ENCODE data around the gene ZBED3. TPM values are rescaled to one million over a fixed set of nuclear protein-coding genes. Genes with fewer than 3 reads are reported as not detected.

ZBED3 gene
- total RNA-seq, 1 experiment from 2014 or later, result 1.3 TPM

DNA sequence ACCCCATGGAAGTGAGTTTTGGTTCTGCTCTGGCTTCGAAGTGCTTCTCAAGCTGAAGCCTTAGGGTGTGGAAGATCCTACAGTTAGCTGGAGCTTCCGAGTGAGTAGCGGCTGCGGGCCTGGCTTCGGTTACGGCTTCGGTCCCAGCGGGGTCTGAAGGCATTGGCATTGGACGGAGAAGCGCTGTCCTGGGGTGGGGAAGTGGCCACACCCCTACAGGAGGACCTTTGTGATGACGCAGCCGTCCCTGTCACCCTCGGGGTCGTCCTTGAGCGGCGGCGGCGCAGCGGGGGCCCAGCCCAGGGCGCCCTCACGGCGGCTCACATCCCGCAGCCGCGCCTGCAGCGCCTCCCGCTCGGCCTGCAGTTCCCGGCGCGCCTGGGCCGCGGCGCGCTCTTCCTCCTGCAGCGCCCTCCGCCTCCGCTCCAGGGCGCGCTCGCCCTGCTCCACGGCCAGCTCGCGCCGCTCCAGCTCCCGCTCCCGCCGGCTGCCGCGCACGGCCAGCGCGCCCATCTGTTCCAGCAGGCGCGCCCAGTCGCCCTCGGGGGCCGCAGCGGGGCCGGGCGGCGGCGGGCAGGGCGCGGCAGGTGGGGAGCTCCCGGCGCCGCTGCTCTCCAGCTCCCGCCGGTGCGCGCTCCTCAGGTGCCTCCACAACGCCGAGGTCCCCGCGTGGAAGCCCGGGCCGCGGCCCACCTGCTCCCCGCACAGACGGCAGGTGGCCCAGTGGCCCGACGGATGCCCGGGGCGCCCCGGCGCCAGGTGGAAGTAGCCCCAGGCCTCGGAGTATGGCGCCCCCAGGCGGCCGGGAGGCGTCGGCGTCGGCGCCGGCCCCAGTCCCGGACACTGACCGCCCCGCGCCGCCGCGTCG is 9.9 kb downstream of the ZBED3 start:
- ATAC-seq, result no peak
- POLR2A ChIA-PET (ENCODE audit: unreplicated experiment), result no interaction called here

DNA sequence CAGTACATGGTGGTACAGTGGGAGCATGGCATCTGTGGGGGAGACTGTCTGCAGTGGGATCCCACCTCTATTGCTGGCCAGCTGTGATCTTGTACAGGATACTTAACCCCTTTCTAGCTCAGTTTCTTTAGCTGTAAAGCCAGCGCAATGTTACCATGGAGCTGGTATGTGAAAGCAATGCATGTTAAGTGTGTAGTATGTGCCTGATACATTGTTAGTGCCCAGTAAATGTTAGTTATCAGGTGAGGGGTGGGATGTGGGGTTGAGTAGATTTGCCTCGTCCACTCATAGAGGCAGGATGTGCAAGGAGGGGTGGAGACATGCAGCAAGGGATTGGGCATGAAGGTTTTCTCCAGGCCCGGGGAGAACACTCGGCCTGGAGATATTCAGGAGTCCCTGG is 12.3 kb downstream of the ZBED3 start:
- CTCF ChIA-PET, result no interaction called here
- Histone ChIP-seq H3K79me2 (ENCODE audit: low read length) (no peaks in the 10 kb centered on the region), H3K27me3 (ENCODE audit: low read length) (no peaks in the 10 kb centered on the region), H3K9me2 (replicated peaks; ENCODE audit: low read length) (no peaks in the 10 kb centered on the region), H2AFZ (ENCODE audit: low read length) (no peak overlapping the region), H3K36me3 (ENCODE audit: low read depth, low read length) (no peaks in the 10 kb centered on the region), H3K4me1 (ENCODE audit: insufficient read depth, low read length) (no peaks in the 10 kb centered on the region), H3F3A (ENCODE audit: low read length, unreplicated experiment) (no peaks in the 10 kb centered on the region), H4K20me1 (ENCODE audit: low read length) (no peaks in the 10 kb centered on the region), H3K4me2 (ENCODE audit: low read length) (no peak overlapping the region), H3K27ac (ENCODE audit: low read length) (no peak overlapping the region), H3K9me3 (ENCODE audit: low read length) (no peaks in the 10 kb centered on the region), H3K9ac (ENCODE audit: low read length) (no peak overlapping the region), H3K4me3 (ENCODE audit: low read length) (no peak overlapping the region)
- intact Hi-C loops (cut with micrococcal nuclease), result no loop called here
- POLR2A ChIA-PET (ENCODE audit: unreplicated experiment), result no interaction called here
- DNase-seq, result no peak
- no TSS peak for BruUV-seq (replicated peaks)
- no peak for ATAC-seq
- TF ChIP-seq, protein P1, sequence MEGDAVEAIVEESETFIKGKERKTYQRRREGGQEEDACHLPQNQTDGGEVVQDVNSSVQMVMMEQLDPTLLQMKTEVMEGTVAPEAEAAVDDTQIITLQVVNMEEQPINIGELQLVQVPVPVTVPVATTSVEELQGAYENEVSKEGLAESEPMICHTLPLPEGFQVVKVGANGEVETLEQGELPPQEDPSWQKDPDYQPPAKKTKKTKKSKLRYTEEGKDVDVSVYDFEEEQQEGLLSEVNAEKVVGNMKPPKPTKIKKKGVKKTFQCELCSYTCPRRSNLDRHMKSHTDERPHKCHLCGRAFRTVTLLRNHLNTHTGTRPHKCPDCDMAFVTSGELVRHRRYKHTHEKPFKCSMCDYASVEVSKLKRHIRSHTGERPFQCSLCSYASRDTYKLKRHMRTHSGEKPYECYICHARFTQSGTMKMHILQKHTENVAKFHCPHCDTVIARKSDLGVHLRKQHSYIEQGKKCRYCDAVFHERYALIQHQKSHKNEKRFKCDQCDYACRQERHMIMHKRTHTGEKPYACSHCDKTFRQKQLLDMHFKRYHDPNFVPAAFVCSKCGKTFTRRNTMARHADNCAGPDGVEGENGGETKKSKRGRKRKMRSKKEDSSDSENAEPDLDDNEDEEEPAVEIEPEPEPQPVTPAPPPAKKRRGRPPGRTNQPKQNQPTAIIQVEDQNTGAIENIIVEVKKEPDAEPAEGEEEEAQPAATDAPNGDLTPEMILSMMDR (conservative IDR thresholded peaks at IDR 0.05; ENCODE audit: low read depth, low read length), result no peak
- no peak for TF ChIP-seq EZH2 (IDR thresholded peaks at IDR 0.05; ENCODE audit: low read length, unreplicated experiment)
- TF ChIP-seq EZH2phosphoT487 (IDR thresholded peaks at IDR 0.05; ENCODE audit: borderline replicate concordance, low read length), result no peak

More for the DNA sequence above, 9.9 kb downstream of the ZBED3 start:
- Histone ChIP-seq H3K4me2 (ENCODE audit: low read length) (no peak overlapping the region), H4K20me1 (ENCODE audit: low read length) (no peaks in the 10 kb centered on the region), H3K9me3 (ENCODE audit: low read length) (no peaks in the 10 kb centered on the region), H3K27ac (ENCODE audit: low read length) (no peak overlapping the region), H3K36me3 (ENCODE audit: low read depth, low read length) (no peaks in the 10 kb centered on the region), H3K9me2 (replicated peaks; ENCODE audit: low read length) (no peaks in the 10 kb centered on the region), H3K4me1 (ENCODE audit: insufficient read depth, low read length) (no peaks in the 10 kb centered on the region), H3K27me3 (ENCODE audit: low read length) (no peaks in the 10 kb centered on the region), H3K79me2 (ENCODE audit: low read length) (no peaks in the 10 kb centered on the region), H3K4me3 (ENCODE audit: low read length) (no peak overlapping the region), H3K9ac (ENCODE audit: low read length) (no peak overlapping the region), H2AFZ (ENCODE audit: low read length) (no peak overlapping the region), H3F3A (ENCODE audit: low read length, unreplicated experiment) (no peaks in the 10 kb centered on the region)
- DNase-seq, result no peak
- CTCF ChIA-PET, result no interaction called here
- no TSS peak for BruUV-seq (replicated peaks)
- no peak for TF ChIP-seq EZH2 (IDR thresholded peaks at IDR 0.05; ENCODE audit: low read length, unreplicated experiment)
- intact Hi-C loops (cut with micrococcal nuclease), result no loop called here

DNA sequence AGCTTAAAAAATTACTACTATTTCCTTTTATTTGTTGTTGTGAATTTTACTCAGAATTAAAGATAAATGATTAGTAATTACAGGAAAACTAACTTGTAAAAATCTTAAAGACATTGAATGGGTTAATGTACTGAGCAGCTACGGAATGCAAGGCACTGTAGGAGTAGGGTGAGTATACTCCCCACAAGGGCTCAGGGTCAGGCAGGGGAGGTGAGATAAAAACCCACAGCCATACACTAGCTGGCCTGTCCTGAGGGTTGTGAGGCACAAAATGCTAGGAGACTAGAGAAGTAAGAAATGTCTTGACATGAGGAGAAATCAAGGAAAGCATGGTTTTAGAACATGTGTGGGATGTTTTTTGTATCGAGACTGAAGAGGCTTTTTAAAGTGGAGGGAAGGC is 13.4 kb downstream of the ZBED3 start:
- DNase-seq, result no peak

More for the DNA sequence above, 13.4 kb downstream of the ZBED3 start:
- ChIA-PET POLR2A (ENCODE audit: unreplicated experiment) (no interaction called here), CTCF (no interaction called here)
- ATAC-seq, result no peak
- Histone ChIP-seq H3K79me2 (ENCODE audit: low read length) (no peaks in the 10 kb centered on the region), H2AFZ (ENCODE audit: low read length) (no peak overlapping the region), H3F3A (ENCODE audit: low read length, unreplicated experiment) (no peaks in the 10 kb centered on the region), H3K9me2 (replicated peaks; ENCODE audit: low read length) (no peaks in the 10 kb centered on the region), H3K4me3 (ENCODE audit: low read length) (no peak overlapping the region), H3K27ac (ENCODE audit: low read length) (no peak overlapping the region), H3K4me1 (ENCODE audit: insufficient read depth, low read length) (no peaks in the 10 kb centered on the region), H3K4me2 (ENCODE audit: low read length) (no peak overlapping the region), H3K9ac (ENCODE audit: low read length) (no peak overlapping the region), H3K9me3 (ENCODE audit: low read length) (no peaks in the 10 kb centered on the region), H3K36me3 (ENCODE audit: low read depth, low read length) (no peaks in the 10 kb centered on the region), H4K20me1 (ENCODE audit: low read length) (no peaks in the 10 kb centered on the region), H3K27me3 (ENCODE audit: low read length) (no peaks in the 10 kb centered on the region)
- no TSS peak for BruUV-seq (replicated peaks)
- intact Hi-C loops (cut with micrococcal nuclease), result no loop called here
- TF ChIP-seq EZH2 (IDR thresholded peaks at IDR 0.05; ENCODE audit: low read length, unreplicated experiment) (no peak), EZH2phosphoT487 (IDR thresholded peaks at IDR 0.05; ENCODE audit: borderline replicate concordance, low read length) (no peak)
- TF ChIP-seq, protein P1 (conservative IDR thresholded peaks at IDR 0.05; ENCODE audit: low read depth, low read length), result no peak

All from PC-3 (cell line).